DMS114 treated with DMSO at 0.1 percent for 48 hours (cell line): ENCODE measurements around the gene TNNI3.
"Not testable (repeated sequence)": the region's sequence is repeated elsewhere in the genome, so short reads cannot be mapped to it uniquely, and the experiment has no call there.

ENCODE experiments used
- DNase-seq: peaks from one replicate; lab custom pipeline; 2025; ENCODE audit not compliant: unreplicated experiment; lab: John Stamatoyannopoulos, UW

The TNNI3 gene

GRCh38 chr19:55114566-55115145, 42.9 kb downstream of the TNNI3 start:
- DNase-seq, result no peak

GRCh38 chr19:55113570-55114039, 43.9 kb downstream of the TNNI3 start:
- DNase-seq, result no peak

GRCh38 chr19:55112777-55113569, 44.6 kb downstream of the TNNI3 start:
- no peak for DNase-seq

- no peak for DNase-seq
Measured at GRCh38 chr19:55112246-55112776, 45.2 kb downstream of the TNNI3 start.

- no peak for DNase-seq
Measured at GRCh38 chr19:55111238-55111831, 46.2 kb downstream of the TNNI3 start.

GRCh38 chr19:55109527-55110291, 47.8 kb downstream of the TNNI3 start:
- DNase-seq, result no peak

- DNase-seq, result not testable (repeated sequence)
Measured at GRCh38 chr19:55107252-55107651, 50.3 kb downstream of the TNNI3 start.

GRCh38 chr19:55106591-55106990, 50.9 kb downstream of the TNNI3 start:
- DNase-seq, result no peak

- no peak for DNase-seq
Measured at GRCh38 chr19:55105237-55105636, 52.3 kb downstream of the TNNI3 start.

GRCh38 chr19:55103190-55103589, 54.3 kb downstream of the TNNI3 start:
- DNase-seq, result no peak
